Calu3 (cell line): Measurements from ENCODE around the gene TNNT1. TPM values are rescaled to one million over a fixed set of nuclear protein-coding genes. Genes with fewer than 3 reads are reported as not detected.
A peak's percentile ranks its signal among the peaks of the same experiment; 100 is the strongest.

Experiments
- BruUV-seq: library from RNA; stranded (reverse); fragments of 400-500 nt; replicated peaks from 2 replicates; lab custom pipeline; 2021; lab: Mats Ljungman, UMichigan
- CTCF ChIA-PET: fragments of 300-600 bp; sonication (Branson Sonifier 250); formaldehyde crosslinking; loops from one replicate; lab custom pipeline; 2022; ENCODE audit warnings: antibody characterized with exemption; lab: Charles Lee
- DNase-seq: peaks from one replicate; pipeline ENCODE4 v3.0.0; 2022
- H3K27ac Mint-ChIP-seq: one replicate; pipeline ENCODE4 v1.8.0; 2022; ENCODE audit warnings: mixed read lengths; ENCODE audit not compliant: unreplicated experiment
- H3K27me3 Mint-ChIP-seq: one replicate; pipeline ENCODE4 v1.8.0; 2022; ENCODE audit warnings: mixed read lengths; ENCODE audit not compliant: unreplicated experiment
- H3K36me3 Mint-ChIP-seq: one replicate; pipeline ENCODE4 v1.8.0; 2022; ENCODE audit warnings: mild to moderate bottlenecking, moderate library complexity, mixed read lengths; ENCODE audit not compliant: insufficient read depth, unreplicated experiment
- H3K4me1 Mint-ChIP-seq: one replicate; pipeline ENCODE4 v1.8.0; 2022; ENCODE audit warnings: mild to moderate bottlenecking, low read depth, mixed read lengths; ENCODE audit not compliant: unreplicated experiment
- H3K4me3 Mint-ChIP-seq: one replicate; pipeline ENCODE4 v1.8.0; 2022; ENCODE audit warnings: mild to moderate bottlenecking, low read depth, moderate library complexity, mixed read lengths; ENCODE audit not compliant: unreplicated experiment
- H3K9me3 Mint-ChIP-seq: one replicate; pipeline ENCODE4 v1.8.0; 2022; ENCODE audit warnings: low read depth, mixed read lengths; ENCODE audit not compliant: unreplicated experiment
- CTCF ChIP-seq: fragments of 200-600 bp; IDR thresholded peaks from one replicate; pipeline ENCODE4 v1.8.0; 2022; ENCODE audit warnings: antibody characterized with exemption; ENCODE audit not compliant: unreplicated experiment
- intact Hi-C: fragments of 100-400 bp; cut with micrococcal nuclease; formaldehyde crosslinking; loops from one replicate; pipeline ENCODE4 v1.10.0; 2022; ENCODE audit not compliant: unreplicated experiment
- total RNA-seq: library from RNA; stranded (reverse); gene quantifications from 2 replicates; pipeline ENCODE4 v1.2.3, GENCODE V29; 2022

TNNT1 gene
- total RNA-seq, 1 experiment from 2014 or later, result 48.8 TPM

GRCh38 chr19:55152017-55152416 lies 3.0 kb upstream of the TNNT1 start:
- peaks cover 24% of the 10 kb centered on the region for H3K4me1 Mint-ChIP-seq
- peaks cover 11% of the 10 kb centered on the region for H3K36me3 Mint-ChIP-seq
- no peak overlapping the region for H3K4me3 Mint-ChIP-seq
- no peak overlapping the region for H3K27ac Mint-ChIP-seq
- no peak for TF ChIP-seq CTCF
- no peak for DNase-seq
- intact Hi-C loops, result no loop called here
- no peaks in the 10 kb centered on the region for H3K9me3 Mint-ChIP-seq
- peaks cover 44% of the 10 kb centered on the region for H3K27me3 Mint-ChIP-seq
- CTCF ChIA-PET, result interaction anchor here (0.9 kb wide), 1 partner anchor 9 kb away, joined by 3 read pairs; no protein-coding TSS in a partner anchor
- no TSS peak for BruUV-seq

DNA sequence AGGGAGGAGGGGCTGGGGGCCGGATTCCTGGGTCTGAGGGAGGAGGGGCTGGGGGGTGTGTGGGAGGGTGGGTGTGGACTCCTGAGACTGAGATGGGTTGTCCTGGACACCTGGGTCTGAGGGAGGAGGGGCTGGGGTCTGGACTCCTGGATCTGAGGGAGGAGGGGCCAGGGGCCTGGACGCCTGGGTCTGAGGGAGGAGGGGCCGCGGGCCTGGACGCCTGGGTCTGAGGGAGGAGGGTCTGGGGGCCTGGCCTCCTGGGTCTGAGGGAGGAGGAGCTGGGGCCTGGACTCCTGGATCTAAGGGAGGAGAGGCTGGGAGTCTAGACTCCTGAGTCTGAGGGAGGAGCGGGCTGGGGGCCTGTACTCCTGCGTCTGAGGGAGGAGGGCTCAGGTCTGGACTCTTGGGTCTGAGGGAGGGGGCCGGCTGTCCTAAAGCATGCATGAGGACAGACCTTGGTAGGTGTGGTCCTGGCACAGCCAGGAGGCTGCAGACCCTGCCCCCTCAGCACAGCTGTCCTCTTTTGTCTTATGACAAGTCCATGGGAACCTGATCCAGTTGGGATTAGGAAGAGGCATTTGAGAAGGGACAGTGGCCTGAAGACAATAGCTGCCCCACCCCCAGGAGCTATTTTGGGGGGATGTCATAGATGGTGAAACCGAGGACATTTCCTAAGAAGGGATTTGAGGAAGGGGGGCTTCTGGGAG lies 1.3 kb downstream of the TNNT1 start:
- peaks cover 24% of the 10 kb centered on the region for H3K4me1 Mint-ChIP-seq
- no peaks in the 10 kb centered on the region for H3K9me3 Mint-ChIP-seq
- no TSS peak for BruUV-seq
- TF ChIP-seq CTCF, result no peak
- no peak overlapping the region for H3K27ac Mint-ChIP-seq
- DNase-seq, result no peak
- H3K4me3 Mint-ChIP-seq, result no peak overlapping the region
- H3K27me3 Mint-ChIP-seq, result peaks cover 63% of the 10 kb centered on the region
- peaks cover 16% of the 10 kb centered on the region for H3K36me3 Mint-ChIP-seq
- intact Hi-C loops, result loop anchor here (5.0 to 10.0 kb wide), 3 partner anchors 237 to 487 kb away; partner anchors contain the start of genes RPL28, SBK3 and TMEM238
- CTCF ChIA-PET, result interaction anchor here (0.5 to 1.1 kb wide), 5 partner anchors 13 to 993 kb away, joined by 3 to 7 read pairs (median 6); partner anchors contain the start of genes ISOC2, KMT5C, PTPRH and ZNF444

DNA sequence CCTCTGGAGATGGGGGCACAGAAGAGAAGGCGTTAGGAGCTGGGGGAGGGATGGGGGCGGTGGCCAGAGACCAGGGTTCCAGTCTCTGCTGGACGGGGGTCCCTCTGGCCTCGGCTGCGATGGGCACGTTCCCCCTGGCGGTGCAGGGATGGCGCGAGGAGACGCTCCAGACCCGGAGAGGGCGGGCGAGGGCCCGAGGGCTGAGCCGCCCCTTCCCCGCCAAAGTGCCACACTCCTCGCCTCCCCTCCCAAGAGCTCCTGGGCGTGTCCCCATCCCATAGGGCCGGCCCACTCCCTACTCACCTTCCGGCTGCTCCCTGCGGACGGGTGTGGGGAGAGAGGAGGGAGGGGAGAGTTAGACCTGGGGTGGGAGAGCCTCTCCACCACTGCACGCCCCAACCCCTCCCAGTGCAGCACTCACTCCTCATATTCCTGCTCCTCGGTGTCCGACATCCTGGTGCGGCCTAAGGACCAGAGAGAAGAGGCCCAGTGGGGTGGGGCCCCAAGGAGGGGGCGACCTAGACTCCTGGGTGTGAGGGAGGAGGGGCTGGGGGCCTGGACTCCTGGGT lies 2.2 kb downstream of the TNNT1 start:
- Mint-ChIP-seq H3K4me1 (peaks cover 24% of the 10 kb centered on the region), H3K4me3 (peak overlapping the region; percentile 63), H3K9me3 (no peaks in the 10 kb centered on the region), H3K27ac (no peak overlapping the region), H3K36me3 (peaks cover 16% of the 10 kb centered on the region), H3K27me3 (peaks cover 63% of the 10 kb centered on the region)
- BruUV-seq, result no TSS peak
- no peak for TF ChIP-seq CTCF
- CTCF ChIA-PET, result interaction anchor here (0.6 to 1.7 kb wide), 14 partner anchors 11 to 994 kb away, joined by 3 to 19 read pairs (median 4); partner anchors contain the start of genes DNAAF3, HSPBP1, PPP1R12C and TNNI3
- DNase-seq, result peak; percentile 68
- intact Hi-C loops, result loop anchor here (5.0 to 10.0 kb wide), 3 partner anchors 238 to 488 kb away; partner anchors contain the start of genes RPL28, SBK3 and TMEM238

GRCh38 chr19:55146078-55146704 lies 2.8 kb downstream of the TNNT1 start:
- intact Hi-C loops, result loop anchor here (5.0 to 10.0 kb wide), 3 partner anchors 239 to 489 kb away; partner anchors contain the start of genes RPL28, SBK3 and TMEM238
- no peak overlapping the region for H3K27ac Mint-ChIP-seq
- H3K4me1 Mint-ChIP-seq, result peaks cover 24% of the 10 kb centered on the region
- no TSS peak for BruUV-seq
- peaks cover 16% of the 10 kb centered on the region for H3K36me3 Mint-ChIP-seq
- CTCF ChIA-PET, result interaction anchor here (0.6 to 1.7 kb wide), 16 partner anchors 11 to 508 kb away, joined by 3 to 19 read pairs (median 4); partner anchors contain the start of genes BRSK1, DNAAF3, HSPBP1 and PPP1R12C
- no peaks in the 10 kb centered on the region for H3K9me3 Mint-ChIP-seq
- peak overlapping the region; percentile 63 for H3K4me3 Mint-ChIP-seq
- H3K27me3 Mint-ChIP-seq, result peaks cover 63% of the 10 kb centered on the region
- peak; percentile 92 for TF ChIP-seq CTCF
- peak; percentile 67 for DNase-seq
